ENCODE measurements around the gene GALNT7. TPM values are rescaled to one million over a fixed set of nuclear protein-coding genes. Genes with fewer than 3 reads are reported as not detected.
A peak's percentile ranks its signal among the peaks of the same experiment; 100 is the strongest.

GALNT7 gene
- total and polyA plus RNA-seq, 10 of the 15 experiments (the other 5 are each of a cell fraction or from before 2014, with no cell fraction given) = 14.2 to 33.2 (median 28.9) TPM

DNA sequence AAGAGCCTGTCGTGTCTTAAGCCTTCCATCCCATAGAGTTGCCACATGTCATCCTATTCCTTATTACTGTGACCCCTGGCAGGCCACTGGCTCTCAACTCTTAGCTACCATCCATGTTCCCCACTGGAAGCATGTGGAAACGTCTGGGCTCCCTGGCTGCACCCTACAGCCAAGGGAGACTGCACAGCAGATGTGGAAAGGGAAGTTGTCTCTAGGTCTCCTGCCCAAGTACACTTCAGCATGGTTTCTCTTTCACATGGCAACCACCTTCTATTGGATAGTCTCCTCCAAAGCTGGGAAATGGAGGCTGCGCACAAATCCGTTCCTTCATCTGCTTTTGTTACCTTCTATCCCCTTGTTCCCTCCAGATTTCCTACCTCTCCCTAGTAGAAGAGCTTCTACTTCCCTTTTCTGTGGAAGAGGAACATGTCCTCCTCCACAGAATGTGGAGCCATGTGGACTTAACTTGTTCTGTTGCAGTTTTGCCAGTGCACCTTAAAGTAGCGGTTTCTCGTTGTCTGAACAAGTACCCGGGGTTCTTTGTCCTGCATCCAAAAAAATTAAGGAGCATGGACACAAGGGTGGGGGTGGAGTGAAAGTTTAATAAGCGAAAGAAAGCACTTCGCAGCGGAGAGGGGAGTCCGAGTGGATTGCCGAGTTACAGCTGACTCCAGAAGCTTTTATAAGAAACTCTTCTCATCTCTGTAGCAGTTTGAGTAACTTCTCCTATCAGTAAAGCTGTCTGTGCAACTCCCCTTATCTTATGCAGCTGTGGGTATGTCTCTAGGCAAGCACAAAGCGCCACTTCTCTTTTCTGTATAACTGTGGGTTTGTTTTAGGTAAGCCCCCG, 113.0 kb downstream of the GALNT7 start:
- TF ChIP-seq SPI1 (IDR thresholded peaks at IDR 0.05; ENCODE audit: borderline replicate concordance, insufficient read depth, low read depth, low read length) (peak; percentile 71; the same call in 1 of the 2 replicates), RFX5 (IDR thresholded peaks at IDR 0.05; ENCODE audit: low read depth, low read length) (peak; percentile 78), NFYB (IDR thresholded peaks at IDR 0.05; ENCODE audit: insufficient read depth, low read depth, low read length) (peak; percentile 69), ETV6 (conservative IDR thresholded peaks at IDR 0.05 in 1 of 2, IDR thresholded peaks at IDR 0.05 in 1 of 2; ENCODE audit: borderline replicate concordance in 1 of 2, low read depth in 1 of 2) (no peak)
- no peak for FAIRE-seq
- 59% methylated on average over 14 of the region's 14 CpGs for WGBS (ENCODE audit: insufficient coverage, insufficient replicate concordance, low lambda C conversion rate, missing lambda C conversion rate)
- Histone ChIP-seq H3K27me3 (replicated peaks in 1 of 2; ENCODE audit: control insufficient read depth in 2 of 2, insufficient read depth in 2 of 2, low read length in 1 of 2) (no peaks in the 10 kb centered on the region), H3K4me3 (no peak overlapping the region), H2AFZ (ENCODE audit: control insufficient read depth, low read depth, low read length) (no peak overlapping the region), H3K9me3 (replicated peaks; ENCODE audit: control insufficient read depth, insufficient read depth, low read length) (peaks cover 2% of the 10 kb centered on the region; the same call in 1 of the 3 replicates), H3K9ac (ENCODE audit: control insufficient read depth, insufficient read depth, low read length) (no peak overlapping the region), H3K36me3 (ENCODE audit: control insufficient read depth in 2 of 2, insufficient read depth in 2 of 2, low read length in 1 of 2) (no peaks in the 10 kb centered on the region; a peak in 1 of 4 replicates), H4K20me1 (ENCODE audit: control insufficient read depth, insufficient read depth) (no peaks in the 10 kb centered on the region), H3K4me1 (ENCODE audit: control insufficient read depth, insufficient read depth, low read length) (no peaks in the 10 kb centered on the region), H3K79me2 (ENCODE audit: control insufficient read depth, insufficient read depth, low read length) (no peaks in the 10 kb centered on the region; the same call in none of the 2 replicates), H3K4me2 (ENCODE audit: control insufficient read depth, insufficient read depth) (no peak overlapping the region), H3K27ac (ENCODE audit: control insufficient read depth, insufficient read depth) (no peak overlapping the region)
- intact Hi-C loops (cut with micrococcal nuclease; ENCODE audit: unreplicated experiment) (no loop called here), in situ Hi-C loops (cut with MboI) (no loop called here)
- RAD21 ChIA-PET (ENCODE audit: unreplicated experiment) = interaction anchor here (1.2 kb wide), 2 partner anchors 20 to 268 kb away, joined by 3 to 4 read pairs; no protein-coding TSS in a partner anchor
- ATAC-seq = peak; percentile 44
- SMC1A ChIA-PET (ENCODE audit: uncharacterized antibody, unreplicated experiment) = interaction anchor here (1.1 to 2.2 kb wide), 13 partner anchors 7 to 268 kb away, joined by 3 to 9 read pairs (median 4); no protein-coding TSS in a partner anchor
- CTCF ChIA-PET = interaction anchor here (1.3 to 4.9 kb wide), 7 partner anchors 10 to 268 kb away, joined by 3 to 34 read pairs (median 13); no protein-coding TSS in a partner anchor
- no peak for DNase-seq (ENCODE audit: low read depth, low spot score)
- POLR2A ChIA-PET = interaction anchor here (0.8 to 0.9 kb wide), 2 partner anchors 14 to 90 kb away, joined by 3 read pairs; no protein-coding TSS in a partner anchor
- no TSS peak for BruUV-seq (replicated peaks)

Measured in GM12878 (cell line).